ENCODE results near the gene TFAP2A.

DNA sequence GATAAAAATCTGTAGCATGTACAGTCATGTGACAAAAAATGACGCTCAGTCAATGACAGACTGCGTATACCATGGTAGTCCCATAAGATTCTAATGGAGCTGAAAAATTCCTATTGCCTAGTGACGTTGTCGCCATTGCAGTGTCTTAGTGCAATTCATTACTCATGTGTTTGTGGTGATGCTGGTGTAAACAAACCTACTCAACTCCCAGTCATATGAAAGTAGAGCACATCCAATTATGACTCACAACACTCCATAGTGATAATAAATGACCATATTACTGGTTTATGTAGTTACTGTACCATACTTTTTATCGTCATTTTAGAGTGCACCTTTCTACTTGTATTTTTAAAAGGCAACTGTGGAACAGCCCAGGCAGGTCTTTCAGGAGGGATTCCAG, 45.0 kb downstream of the TFAP2A start:
- no peak for TF ChIP-seq POLR2A (IDR thresholded peaks at IDR 0.05)
- TF ChIP-seq, protein P1, sequence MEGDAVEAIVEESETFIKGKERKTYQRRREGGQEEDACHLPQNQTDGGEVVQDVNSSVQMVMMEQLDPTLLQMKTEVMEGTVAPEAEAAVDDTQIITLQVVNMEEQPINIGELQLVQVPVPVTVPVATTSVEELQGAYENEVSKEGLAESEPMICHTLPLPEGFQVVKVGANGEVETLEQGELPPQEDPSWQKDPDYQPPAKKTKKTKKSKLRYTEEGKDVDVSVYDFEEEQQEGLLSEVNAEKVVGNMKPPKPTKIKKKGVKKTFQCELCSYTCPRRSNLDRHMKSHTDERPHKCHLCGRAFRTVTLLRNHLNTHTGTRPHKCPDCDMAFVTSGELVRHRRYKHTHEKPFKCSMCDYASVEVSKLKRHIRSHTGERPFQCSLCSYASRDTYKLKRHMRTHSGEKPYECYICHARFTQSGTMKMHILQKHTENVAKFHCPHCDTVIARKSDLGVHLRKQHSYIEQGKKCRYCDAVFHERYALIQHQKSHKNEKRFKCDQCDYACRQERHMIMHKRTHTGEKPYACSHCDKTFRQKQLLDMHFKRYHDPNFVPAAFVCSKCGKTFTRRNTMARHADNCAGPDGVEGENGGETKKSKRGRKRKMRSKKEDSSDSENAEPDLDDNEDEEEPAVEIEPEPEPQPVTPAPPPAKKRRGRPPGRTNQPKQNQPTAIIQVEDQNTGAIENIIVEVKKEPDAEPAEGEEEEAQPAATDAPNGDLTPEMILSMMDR (IDR thresholded peaks at IDR 0.05), result no peak

Measured in adrenal gland (tissue), 5 donors.